HEK293 (cell line): ENCODE results near the gene CDC25C.

Experiments
- KLF8 ChIP-seq: fragments of 450-650 bp; formaldehyde crosslinking; IDR thresholded peaks from 2 replicates; pipeline ENCODE4 v1.5.1; 2016; ENCODE audit warnings: missing biosample characterization, missing genetic modification characterization
- OSR2 ChIP-seq: fragments of 450-650 bp; formaldehyde crosslinking; IDR thresholded peaks from 2 replicates; pipeline ENCODE4 v1.5.1; 2016; ENCODE audit warnings: missing biosample characterization, missing genetic modification characterization
- SP7 ChIP-seq: fragments of 450-650 bp; formaldehyde crosslinking; IDR thresholded peaks from 2 replicates; pipeline ENCODE4 v1.5.1; 2016; ENCODE audit warnings: missing biosample characterization, missing genetic modification characterization
- ZFP37 ChIP-seq: fragments of 450-650 bp; formaldehyde crosslinking; IDR thresholded peaks from 2 replicates; pipeline ENCODE4 v1.5.1; 2016; ENCODE audit warnings: missing biosample characterization, missing genetic modification characterization
- ZNF202 ChIP-seq: fragments of 450-650 bp; formaldehyde crosslinking; IDR thresholded peaks from 2 replicates; pipeline ENCODE4 v1.5.1; 2016; ENCODE audit warnings: missing biosample characterization, missing genetic modification characterization, borderline replicate concordance
- ZNF660 ChIP-seq: fragments of 450-650 bp; IDR thresholded peaks from 2 replicates; pipeline ENCODE4 v1.5.1; 2018; ENCODE audit warnings: missing biosample characterization, mild to moderate bottlenecking, missing genetic modification characterization
- TF ChIP-seq, protein P1 (sequence below): fragments of 450-650 bp; formaldehyde crosslinking; IDR thresholded peaks from 2 replicates; pipeline ENCODE4 v1.5.1; 2016; ENCODE audit warnings: missing biosample characterization, missing genetic modification characterization
- TF ChIP-seq, protein P2 (sequence below): fragments of 450-650 bp; formaldehyde crosslinking; conservative IDR thresholded peaks from 2 replicates; pipeline ENCODE4 v1.5.1; 2016; ENCODE audit warnings: low read depth, missing biosample characterization, missing genetic modification characterization

CDC25C gene

DNA sequence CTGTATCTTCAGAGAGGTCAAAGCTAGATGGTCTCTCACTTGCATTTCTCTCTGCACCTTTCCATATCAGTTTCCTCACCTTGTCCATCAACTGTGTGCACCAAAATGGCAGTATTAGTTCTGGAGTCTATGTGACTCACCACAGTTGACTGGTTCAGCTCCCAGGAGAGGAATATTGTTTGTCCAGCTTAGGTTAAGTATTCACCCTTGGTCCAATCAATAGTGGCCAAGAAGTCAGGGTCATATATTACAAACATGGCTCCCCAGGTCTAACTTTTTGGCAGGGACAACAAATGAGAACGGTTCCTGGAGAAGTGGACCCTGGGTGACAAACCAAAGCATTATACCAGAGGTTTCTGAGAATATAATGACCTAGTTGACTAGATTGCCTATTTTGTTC lies 93.6 kb downstream of the CDC25C start (continued):
- TF ChIP-seq, protein P1, sequence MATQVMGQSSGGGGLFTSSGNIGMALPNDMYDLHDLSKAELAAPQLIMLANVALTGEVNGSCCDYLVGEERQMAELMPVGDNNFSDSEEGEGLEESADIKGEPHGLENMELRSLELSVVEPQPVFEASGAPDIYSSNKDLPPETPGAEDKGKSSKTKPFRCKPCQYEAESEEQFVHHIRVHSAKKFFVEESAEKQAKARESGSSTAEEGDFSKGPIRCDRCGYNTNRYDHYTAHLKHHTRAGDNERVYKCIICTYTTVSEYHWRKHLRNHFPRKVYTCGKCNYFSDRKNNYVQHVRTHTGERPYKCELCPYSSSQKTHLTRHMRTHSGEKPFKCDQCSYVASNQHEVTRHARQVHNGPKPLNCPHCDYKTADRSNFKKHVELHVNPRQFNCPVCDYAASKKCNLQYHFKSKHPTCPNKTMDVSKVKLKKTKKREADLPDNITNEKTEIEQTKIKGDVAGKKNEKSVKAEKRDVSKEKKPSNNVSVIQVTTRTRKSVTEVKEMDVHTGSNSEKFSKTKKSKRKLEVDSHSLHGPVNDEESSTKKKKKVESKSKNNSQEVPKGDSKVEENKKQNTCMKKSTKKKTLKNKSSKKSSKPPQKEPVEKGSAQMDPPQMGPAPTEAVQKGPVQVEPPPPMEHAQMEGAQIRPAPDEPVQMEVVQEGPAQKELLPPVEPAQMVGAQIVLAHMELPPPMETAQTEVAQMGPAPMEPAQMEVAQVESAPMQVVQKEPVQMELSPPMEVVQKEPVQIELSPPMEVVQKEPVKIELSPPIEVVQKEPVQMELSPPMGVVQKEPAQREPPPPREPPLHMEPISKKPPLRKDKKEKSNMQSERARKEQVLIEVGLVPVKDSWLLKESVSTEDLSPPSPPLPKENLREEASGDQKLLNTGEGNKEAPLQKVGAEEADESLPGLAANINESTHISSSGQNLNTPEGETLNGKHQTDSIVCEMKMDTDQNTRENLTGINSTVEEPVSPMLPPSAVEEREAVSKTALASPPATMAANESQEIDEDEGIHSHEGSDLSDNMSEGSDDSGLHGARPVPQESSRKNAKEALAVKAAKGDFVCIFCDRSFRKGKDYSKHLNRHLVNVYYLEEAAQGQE (tag by site-specific recombination), result no peak
- no peak for TF ChIP-seq ZNF202
- TF ChIP-seq ZNF660 (tag by site-specific recombination), result no peak
- TF ChIP-seq, protein P2, sequence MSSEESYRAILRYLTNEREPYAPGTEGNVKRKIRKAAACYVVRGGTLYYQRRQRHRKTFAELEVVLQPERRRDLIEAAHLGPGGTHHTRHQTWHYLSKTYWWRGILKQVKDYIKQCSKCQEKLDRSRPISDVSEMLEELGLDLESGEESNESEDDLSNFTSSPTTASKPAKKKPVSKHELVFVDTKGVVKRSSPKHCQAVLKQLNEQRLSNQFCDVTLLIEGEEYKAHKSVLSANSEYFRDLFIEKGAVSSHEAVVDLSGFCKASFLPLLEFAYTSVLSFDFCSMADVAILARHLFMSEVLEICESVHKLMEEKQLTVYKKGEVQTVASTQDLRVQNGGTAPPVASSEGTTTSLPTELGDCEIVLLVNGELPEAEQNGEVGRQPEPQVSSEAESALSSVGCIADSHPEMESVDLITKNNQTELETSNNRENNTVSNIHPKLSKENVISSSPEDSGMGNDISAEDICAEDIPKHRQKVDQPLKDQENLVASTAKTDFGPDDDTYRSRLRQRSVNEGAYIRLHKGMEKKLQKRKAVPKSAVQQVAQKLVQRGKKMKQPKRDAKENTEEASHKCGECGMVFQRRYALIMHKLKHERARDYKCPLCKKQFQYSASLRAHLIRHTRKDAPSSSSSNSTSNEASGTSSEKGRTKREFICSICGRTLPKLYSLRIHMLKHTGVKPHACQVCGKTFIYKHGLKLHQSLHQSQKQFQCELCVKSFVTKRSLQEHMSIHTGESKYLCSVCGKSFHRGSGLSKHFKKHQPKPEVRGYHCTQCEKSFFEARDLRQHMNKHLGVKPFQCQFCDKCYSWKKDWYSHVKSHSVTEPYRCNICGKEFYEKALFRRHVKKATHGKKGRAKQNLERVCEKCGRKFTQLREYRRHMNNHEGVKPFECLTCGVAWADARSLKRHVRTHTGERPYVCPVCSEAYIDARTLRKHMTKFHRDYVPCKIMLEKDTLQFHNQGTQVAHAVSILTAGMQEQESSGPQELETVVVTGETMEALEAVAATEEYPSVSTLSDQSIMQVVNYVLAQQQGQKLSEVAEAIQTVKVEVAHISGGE (tag by site-specific recombination), result no peak
- no peak for TF ChIP-seq ZFP37
- no peak for TF ChIP-seq KLF8 (tag by site-specific recombination)
- TF ChIP-seq OSR2 (tag by site-specific recombination), result no peak
- no peak for TF ChIP-seq SP7 (tag by site-specific recombination)
